GM12872 (cell line): ENCODE data around the gene ARHGAP12.

ENCODE experiments used
- CTCF ChIP-seq: IDR thresholded peaks from 3 replicates; pipeline ENCODE4 v1.5.1; 2011; ENCODE audit warnings: low read depth, mild to moderate bottlenecking, low read length, moderate library complexity; ENCODE audit not compliant: insufficient read depth

Gene ARHGAP12

GRCh38 chr10:31914370-31914769, 14.3 kb downstream of the ARHGAP12 start:
- no peak for TF ChIP-seq CTCF

DNA sequence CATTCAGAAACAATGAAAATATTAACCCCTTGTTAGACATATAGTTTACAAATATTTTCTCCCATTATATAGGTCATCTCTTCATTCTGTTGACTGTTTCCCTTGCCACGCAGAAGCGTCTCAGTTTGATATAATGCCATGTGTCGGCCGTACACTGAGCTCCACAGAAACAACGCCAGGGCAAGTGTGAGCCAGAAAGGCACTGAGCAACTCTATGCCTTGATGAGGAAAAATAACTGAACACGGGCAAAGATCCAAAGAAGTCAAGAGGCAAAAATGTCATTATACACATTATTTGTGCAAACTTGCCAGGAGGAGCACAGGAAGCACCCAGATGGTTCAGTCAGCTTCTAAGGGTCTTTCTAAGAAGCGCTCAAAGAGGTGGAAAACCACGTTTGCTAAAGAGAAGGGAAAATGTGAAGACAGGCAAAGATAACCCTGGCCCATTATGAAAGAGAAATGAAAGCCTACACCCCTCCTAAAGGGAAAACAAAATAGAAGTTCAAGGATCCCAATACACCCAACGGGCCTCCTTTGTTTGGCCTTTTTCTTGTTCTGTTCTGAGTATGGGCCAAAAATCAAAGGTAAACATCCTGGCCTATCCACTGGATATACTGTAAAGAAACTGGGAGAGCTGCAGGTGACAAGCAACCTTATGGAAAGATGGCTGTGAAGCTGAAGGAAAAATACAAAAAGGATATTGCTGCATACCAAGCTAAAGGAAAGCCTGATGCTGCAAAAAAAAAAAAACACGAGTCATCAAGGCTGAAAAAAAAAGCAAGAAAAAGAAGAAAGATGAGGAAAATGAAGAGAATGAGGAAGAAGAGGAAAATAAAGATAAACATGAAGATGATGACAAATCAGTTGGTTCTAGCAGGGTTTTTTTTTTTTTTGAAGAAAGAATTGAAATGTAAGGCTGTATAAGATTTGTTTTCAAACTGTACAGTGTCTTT, 15.5 kb downstream of the ARHGAP12 start:
- no peak for TF ChIP-seq CTCF

GRCh38 chr10:31912289-31912688, 16.3 kb downstream of the ARHGAP12 start:
- no peak for TF ChIP-seq CTCF

DNA sequence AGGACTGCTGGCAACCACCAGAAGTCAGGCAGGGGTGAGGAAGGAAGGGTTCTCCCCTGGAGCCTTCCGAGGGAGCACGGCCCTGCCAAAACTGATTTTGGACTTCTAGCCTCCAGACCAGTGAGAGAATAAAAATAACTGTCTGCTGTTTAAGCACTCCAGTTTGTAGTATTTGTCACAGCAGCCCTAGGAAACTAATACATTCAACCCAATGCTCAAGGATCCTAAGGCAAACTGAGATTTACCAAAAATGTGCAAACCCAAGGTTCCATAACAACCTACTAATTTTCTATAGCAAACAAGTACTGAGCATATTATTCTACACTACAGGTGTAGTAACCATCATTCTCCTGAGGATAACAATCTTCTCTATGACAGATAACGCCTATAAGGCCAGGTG, 18.6 kb downstream of the ARHGAP12 start:
- no peak for TF ChIP-seq CTCF

DNA sequence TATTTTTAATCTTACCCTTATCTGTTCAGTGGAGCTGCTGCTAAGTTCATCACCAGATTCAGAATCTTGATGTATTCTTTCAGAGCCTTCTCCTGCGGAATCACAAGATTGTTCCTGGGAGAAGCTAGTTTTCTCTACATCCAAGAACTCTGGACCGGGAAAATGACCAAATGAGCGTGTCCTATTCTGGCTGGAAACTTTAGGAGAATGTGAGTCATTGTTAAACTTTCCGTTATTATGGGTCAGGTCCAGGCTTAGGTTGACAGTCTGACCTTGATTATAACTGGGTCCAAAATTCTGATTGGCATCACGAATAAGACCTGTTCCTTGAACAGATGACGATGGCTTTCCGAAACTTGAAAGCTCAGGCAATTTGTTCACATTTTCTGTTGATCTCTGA, 20.5 kb downstream of the ARHGAP12 start:
- TF ChIP-seq CTCF, result no peak

GRCh38 chr10:31906039-31906438, 22.6 kb downstream of the ARHGAP12 start:
- TF ChIP-seq CTCF, result no peak

GRCh38 chr10:31905586-31905985, 23.0 kb downstream of the ARHGAP12 start:
- TF ChIP-seq CTCF, result no peak
